Activated T-cell treated with anti-CD3 and anti-CD28 coated beads, Interleukin-2, amount 50 U/mL, for 1 hour (primary cell): ENCODE results near the gene CD28.

Experiments
- DNase-seq: peaks from one replicate; pipeline ENCODE4 v3.0.0-alpha.2; 2020

Gene CD28

GRCh38 chr2:203706403-203706802 lies at the start of gene CD28:
Gene CD28, plus strand, starts transcription at chr2:203706639. Its CDS starts 58 bp downstream, at chr2:203706697.
- DNase-seq: peak; percentile 80

DNA sequence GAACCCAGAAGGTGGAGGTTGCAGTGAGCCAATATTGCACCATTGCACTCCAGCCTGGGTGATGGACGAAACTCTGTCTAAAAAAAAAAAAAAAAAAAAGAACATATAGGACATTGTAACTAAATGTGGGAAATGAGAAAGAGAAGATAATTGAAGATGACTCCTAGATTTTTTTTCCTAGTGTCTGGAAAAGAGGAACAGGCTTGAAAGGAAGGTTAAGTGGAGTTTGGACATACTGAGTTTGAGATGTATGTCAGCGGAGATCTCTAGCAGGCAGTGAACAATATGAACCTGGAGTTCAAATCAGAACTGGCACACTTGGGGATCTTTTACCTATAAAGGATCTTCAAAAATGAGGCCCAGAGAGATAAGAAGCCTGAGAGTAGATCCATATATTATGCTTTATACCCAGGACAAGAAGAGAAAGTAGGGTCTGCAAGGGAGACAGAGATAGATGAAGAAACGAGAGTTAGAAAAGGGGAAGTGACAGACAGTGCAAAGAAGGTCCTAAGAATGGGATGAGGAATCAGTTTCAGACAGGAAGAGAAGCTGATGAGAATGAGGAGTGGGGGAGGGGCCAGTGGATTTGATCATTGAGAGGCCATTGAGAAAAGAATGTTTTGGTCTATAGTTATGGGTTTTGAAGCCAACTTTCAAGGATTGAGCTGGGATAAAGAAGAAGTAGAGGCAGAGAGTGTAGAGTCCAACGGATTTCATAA lies 46.9 kb upstream of the CD28 start:
- no peak for DNase-seq

GRCh38 chr2:203660465-203660864 lies 46.0 kb upstream of the CD28 start:
- no peak for DNase-seq

DNA sequence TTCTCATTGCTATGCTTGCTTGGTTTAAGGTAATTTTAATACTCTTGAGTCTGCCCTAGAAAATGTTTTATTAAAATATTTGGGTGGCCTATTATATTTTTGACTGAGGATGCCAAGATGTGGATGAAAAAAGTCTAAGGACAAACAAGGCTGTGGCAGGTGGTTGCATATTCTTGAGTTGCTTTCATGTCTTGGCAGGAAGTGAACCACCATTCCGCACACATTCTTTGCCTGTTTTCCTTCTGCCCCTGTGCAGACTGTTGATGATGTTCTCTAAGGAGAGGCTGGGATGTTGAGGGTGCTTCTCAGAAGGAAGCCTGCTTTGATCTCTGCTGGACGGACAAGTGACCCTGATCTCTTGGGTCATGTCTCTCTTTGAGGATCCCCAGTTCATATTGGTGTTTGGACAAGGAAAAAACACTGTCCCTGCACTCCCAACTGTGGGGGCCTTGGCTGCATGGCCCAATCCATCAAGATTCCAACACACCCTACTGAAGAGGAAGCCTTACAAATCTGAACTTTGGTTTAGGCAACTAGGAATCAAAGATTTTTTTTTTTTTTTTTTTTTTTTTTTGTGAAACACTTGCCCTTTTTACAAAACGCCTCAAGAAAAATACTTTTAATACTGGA lies 45.0 kb upstream of the CD28 start:
- no peak for DNase-seq

- no peak for DNase-seq
Measured at GRCh38 chr2:203662487-203662886, 44.0 kb upstream of the CD28 start.

DNA sequence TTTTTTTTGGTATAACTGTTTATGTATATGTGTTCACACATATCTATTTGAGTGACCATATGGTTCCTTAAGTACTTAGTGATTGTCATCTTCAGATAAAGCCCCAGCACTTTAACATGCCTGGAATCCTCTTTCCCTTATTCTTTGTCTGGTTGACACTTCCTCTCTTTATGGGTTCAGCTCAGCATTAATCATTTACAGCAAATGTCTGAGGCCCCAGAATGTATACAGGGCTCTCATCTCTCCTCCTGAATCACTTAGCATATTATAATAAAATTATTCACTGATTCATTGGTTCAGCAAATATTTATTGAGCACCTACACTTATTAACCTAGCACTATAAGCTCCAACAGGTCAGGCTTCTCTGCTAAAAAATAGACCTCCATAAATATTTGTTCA lies 43.5 kb upstream of the CD28 start:
- DNase-seq: no peak

- DNase-seq: no peak
Measured at GRCh38 chr2:203664029-203664755, 42.2 kb upstream of the CD28 start.

DNA sequence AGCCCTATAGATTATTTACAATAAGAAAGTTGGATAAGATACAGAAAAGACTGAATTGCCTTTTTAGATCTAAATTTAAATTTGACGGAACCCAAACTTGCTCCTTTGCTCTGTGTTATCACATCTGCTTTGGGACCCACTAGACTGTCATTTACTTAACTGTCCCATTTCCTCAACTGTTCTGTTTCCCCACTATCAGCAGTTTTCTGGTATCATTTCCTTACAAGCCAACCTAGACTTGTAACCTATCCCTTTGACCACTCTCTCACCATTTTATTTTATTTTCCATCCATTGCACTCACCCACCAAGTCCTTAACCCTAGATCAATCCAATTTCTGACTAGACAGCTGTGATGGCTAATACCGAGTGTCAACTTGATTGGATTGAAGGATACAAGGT lies 38.6 kb upstream of the CD28 start:
- no peak for DNase-seq

DNA sequence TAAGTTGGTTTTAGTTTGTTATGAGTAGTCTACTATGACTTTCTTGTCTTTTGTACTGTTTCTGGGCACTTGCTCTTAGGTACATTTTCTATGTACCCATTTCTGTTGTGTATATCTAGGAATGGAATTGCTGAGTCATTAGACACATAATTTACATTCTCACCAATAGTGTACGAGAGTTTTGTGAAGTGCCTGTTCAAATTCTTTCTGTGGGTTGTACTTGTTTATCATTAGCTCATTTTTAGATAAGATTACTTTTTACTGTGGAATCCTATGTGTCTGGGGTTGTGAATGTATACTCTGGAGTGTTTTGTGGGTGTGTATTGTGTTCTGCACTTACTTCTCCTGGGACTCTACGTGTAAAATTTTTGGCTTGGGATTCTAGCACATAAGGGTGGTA lies 36.6 kb upstream of the CD28 start:
- no peak for DNase-seq

GRCh38 chr2:203670939-203671338 lies 35.5 kb upstream of the CD28 start:
- DNase-seq: no peak

DNA sequence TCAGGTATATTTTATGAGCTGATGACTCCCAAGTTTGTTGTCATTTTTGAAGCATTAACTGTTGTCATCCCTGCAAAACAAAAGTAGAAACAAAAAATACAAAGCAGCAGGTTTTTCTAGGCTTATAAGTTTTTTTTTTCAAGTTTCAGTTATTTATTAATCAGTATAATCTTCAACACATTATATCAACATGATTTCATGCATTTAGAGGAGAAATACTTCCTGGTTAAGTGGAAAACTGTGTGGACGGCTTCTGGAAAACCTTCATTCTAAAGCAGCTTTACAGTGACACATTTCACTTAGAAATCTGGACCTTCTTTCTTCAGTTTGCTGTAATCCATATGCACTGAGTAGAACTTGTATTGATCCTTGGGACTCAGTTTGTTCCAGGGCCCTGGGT lies 34.6 kb upstream of the CD28 start:
- no peak for DNase-seq

GRCh38 chr2:203672856-203673255 lies 33.6 kb upstream of the CD28 start:
- DNase-seq: no peak

DNA sequence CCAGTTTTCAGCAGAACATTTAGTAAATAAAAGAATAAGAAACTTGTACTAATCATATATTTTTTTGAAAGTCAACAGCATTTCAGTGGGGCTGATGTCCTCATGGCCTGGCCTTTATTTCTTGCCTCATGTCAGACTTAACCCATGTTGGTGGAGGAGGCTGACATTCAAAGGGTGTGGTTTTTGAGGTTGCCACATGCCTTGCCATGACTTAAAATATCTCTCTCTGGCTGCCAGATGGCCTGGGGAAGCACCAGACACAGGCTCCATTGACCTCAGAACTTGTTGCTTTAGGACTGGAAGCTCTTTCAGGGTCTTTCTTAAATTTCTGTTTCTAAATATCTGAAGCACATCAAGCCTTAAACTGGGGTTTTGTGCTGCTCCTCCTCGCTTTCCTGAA lies 32.5 kb upstream of the CD28 start:
- DNase-seq: no peak

GRCh38 chr2:203675086-203675485 lies 31.4 kb upstream of the CD28 start:
- no peak for DNase-seq

GRCh38 chr2:203678971-203679370 lies 27.5 kb upstream of the CD28 start:
- no peak for DNase-seq

DNA sequence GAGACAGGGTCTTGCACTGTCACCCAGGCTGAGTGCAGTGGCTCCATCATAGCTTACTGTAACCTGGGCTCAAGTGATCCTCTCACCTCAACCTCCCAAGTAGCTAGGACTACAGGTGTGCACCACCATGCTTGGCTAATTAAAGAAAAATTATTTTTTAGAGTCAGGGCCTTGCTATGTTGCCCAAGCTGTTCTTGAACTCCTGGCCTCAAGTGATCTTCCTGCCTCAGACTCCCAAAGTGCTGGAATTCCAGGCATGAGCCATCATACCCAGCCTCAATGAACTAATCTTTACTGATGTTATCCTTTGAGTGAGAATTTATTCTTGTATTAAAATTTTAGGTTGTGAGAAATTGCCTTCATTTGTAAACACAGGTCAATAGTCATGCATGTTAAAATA lies 27.0 kb upstream of the CD28 start:
- no peak for DNase-seq

DNA sequence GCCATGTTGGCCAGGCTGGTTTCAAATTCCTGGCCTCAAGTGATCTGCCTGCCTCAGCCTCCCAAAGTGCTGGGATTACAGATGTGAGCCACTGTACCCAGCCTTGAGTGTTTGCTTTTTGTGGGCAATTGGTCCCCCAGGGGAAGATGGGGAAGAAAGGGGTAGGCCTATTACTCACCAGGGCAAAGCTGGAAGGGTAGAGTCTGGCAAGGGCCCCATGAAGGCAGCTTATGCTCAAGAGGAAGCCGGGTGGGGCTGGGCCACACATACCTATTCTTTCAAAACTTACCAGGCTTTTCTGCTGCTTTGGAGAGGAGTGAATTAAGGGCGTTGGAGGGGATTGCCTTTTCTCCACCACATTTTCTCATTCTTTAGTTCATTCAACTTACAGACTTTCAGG lies 24.5 kb upstream of the CD28 start:
- DNase-seq: no peak

- no peak for DNase-seq
Measured at GRCh38 chr2:203682688-203683130, 23.7 kb upstream of the CD28 start.

GRCh38 chr2:203683421-203683820 lies 23.0 kb upstream of the CD28 start:
- no peak for DNase-seq

- DNase-seq: no peak
Measured at GRCh38 chr2:203683932-203684556, 22.4 kb upstream of the CD28 start.

GRCh38 chr2:203685081-203685621 lies 21.3 kb upstream of the CD28 start:
- DNase-seq: no peak

DNA sequence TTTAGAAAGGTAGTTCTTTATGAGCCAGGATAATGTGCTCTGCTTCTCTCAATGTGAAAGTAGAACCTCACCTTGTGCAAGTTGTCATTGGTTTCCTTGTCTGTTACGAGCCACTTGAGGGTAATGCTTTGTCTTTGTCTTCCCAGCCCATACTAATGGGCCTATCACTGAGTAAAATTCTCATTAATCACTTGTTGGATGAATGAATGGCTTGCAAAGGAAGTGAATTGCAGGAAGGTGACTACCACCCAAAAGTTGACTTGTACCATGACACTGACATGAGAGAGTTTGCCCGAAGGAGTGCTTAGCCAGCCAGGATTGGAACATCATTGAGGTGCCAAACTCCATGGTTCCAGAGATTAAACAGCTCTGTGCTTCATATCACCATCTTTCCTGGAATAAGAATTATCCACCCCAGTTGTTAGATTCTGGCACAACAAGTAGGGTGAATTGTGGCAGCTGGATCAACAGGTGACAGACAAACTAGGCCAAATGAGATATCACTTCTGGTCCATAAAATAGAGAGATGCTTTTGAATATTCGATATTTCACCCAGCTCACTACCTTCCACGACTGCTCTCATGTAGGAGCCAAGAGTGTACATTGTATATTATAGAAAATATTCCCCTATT lies 20.5 kb upstream of the CD28 start:
- no peak for DNase-seq

DNA sequence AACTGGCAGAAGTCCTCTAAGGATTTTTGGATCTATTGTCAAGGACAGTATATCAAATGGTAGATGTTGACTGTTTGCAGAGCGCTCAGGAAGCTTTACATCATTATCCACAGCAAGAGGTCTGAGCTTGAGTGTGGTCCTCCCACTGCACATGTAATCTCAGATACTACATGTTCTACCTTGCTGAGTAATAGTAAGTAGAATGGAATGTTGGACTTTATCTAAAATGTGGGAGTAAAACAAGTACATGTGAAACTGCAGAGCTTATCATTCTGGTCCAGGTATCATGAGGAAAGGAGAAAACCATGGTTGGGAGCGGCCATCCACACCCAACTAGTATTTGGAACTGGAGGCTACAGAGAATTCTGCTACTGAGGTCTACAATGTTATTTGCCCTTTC lies 19.3 kb upstream of the CD28 start:
- no peak for DNase-seq
